Erythroblast (primary cell): ENCODE results near the gene COL5A1.

ENCODE experiments used
- GATA1 ChIP-seq: IDR thresholded peaks from 2 replicates; pipeline ENCODE4 v1.6.1; 2011; ENCODE audit warnings: low read depth, mild to moderate bottlenecking, control low read depth, low read length, moderate library complexity
- POLR2A ChIP-seq: IDR thresholded peaks from 2 replicates; pipeline ENCODE4 v1.6.1; 2011; ENCODE audit warnings: mild to moderate bottlenecking, low read length

GRCh38 chr9:134637241-134637640 lies 4.4 kb upstream of the COL5A1 start:
- no peak for TF ChIP-seq POLR2A
- no peak for TF ChIP-seq GATA1
